HG03571 (cell line): ENCODE measurements around the gene OOEP.

Experiments used
- ATAC-seq: cut with Tn5 transposase; IDR thresholded peaks from one replicate; pipeline ENCODE4 v1.9.1; 2021; ENCODE audit not compliant: unreplicated experiment

The OOEP gene

DNA sequence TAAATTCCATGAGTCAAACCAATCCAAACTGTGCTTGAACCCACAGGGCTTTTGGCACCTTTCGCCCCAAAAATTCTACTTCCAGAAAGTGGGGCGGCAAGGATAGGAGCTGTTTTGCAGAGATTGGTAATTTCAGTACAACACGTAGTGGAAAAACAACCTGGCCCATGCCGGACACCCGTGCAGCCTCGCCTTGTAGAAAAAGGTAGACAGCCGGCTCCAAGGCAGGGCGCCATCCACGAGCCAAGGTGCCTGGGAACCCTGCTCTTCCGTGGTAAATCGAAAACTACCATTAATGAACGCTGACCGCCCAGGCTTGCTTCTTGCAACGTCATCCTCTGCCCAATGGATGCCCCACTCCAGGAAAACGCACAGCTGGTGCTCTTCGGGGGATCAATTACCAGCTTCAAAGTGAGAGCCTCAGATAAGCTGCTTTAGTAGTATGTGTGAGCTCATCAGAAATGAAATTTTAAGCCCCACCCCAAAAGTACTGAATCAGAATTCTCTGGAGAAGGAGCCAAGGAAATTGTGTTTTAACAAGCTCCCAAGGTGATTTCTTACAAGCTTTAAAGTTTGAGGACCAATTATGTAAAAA lies 1.8 kb downstream of the OOEP start:
- ATAC-seq, result no peak

DNA sequence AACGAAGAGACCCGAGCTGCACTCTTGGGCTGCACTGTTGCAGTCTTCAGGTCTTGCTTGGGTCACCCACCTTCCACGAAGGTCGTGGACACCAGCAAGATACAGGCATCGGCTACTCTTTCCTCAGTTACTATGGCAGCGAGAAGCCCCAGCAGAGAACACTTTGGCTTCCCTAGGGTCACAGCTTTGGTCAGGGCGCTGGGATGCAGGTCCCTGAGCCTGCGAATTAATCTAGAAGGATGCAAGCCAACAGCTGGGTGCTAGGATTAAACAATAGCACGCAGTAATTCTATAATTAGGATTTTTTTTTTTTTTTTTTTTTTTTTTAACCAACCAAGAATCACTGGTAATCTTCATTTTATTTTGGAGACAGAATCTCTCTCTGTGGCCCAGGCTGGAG lies 5.1 kb downstream of the OOEP start:
- no peak for ATAC-seq

DNA sequence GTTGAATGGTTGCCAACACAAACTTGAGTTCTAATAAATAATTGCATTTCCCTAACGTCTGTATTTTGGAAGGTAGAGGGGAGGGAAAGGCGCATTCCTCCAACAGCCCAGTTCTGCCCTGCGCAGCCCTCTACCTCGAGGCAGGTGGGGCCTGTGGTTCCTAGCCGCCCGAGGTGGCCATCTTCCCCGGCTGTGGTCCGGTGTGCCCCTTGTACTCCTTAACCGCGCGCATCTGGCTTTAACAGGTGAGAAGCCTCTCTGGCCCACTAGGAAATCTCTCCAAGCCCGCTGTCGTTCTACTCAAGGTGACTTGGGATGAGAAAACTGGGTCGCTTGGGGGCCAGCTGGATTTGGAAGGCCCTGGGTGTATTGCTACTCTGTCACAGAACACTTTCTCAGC lies 5.6 kb downstream of the OOEP start:
- ATAC-seq, result no peak

DNA sequence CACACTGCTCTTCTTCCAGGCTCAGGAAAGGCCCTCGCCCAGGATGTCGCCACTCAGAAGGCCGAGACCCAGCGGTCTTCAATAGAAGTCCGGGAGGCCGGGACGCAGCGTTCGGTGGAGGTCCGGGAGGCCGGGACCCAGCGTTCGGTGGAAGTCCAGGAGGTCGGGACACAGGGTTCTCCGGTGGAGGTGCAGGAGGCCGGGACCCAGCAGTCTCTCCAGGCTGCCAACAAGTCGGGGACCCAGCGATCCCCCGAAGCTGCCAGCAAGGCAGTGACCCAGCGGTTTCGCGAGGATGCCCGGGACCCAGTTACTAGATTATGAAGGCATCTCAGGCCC lies 6.2 kb downstream of the OOEP start:
- no peak for ATAC-seq

DNA sequence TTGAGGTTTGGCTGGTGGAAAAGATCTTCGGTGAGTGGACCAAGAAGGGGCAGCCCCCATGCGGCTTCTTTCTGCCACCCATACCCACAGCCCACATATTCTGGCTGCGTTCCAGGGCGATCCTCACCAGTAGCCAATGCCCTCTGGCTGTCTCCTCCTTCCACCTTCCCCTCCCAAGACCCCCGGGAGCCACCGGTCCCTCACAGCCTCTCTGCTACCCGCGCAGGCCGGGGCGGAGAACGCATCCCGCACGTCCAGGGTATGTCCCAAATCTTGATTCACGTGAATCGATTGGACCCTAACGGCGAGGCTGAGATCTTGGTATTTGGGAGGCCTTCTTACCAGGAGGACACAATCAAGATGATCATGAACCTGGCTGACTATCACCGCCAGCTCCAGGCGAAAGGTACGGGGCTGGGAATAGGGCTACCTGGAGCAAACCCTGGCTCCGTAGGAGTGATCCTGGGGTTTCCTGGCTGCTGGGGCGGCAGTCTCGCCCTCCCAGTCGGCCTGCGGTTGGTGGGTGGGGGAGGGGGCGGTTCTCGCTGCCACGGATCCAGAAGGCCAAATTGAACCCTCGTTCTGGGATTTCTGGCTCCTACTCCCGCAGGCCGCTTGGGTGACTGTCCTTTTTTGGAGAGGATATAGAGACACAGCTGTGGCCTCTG lies 6.7 kb downstream of the OOEP start:
- ATAC-seq, result no peak

DNA sequence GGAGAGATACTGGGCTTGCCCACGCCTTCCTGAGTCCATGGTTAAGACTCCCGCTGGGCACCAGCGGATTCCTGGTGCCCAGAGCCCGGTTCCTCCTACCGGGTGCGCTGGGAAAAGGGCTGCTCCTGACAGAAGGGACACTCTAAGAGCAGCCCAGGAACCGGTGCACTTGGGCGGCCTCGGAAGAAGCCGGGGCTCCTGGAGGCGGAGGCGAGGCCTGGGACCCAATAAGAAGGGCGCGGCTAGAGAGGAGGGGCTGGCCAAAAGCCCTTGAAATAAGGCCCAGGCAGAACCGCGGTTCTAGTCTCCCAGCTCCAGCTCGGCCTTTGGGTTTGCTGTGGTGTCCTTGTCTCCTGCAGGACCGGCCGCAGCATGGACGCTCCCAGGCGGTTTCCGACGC lies 7.3 kb downstream of the OOEP start, which contains the start of gene KHDC3L:
TSS of gene KHDC3L (plus strand) at position 301 of the 400 bp plus-strand sequence. CDS start at position 373, 72 bp downstream.
- ATAC-seq, result no peak

DNA sequence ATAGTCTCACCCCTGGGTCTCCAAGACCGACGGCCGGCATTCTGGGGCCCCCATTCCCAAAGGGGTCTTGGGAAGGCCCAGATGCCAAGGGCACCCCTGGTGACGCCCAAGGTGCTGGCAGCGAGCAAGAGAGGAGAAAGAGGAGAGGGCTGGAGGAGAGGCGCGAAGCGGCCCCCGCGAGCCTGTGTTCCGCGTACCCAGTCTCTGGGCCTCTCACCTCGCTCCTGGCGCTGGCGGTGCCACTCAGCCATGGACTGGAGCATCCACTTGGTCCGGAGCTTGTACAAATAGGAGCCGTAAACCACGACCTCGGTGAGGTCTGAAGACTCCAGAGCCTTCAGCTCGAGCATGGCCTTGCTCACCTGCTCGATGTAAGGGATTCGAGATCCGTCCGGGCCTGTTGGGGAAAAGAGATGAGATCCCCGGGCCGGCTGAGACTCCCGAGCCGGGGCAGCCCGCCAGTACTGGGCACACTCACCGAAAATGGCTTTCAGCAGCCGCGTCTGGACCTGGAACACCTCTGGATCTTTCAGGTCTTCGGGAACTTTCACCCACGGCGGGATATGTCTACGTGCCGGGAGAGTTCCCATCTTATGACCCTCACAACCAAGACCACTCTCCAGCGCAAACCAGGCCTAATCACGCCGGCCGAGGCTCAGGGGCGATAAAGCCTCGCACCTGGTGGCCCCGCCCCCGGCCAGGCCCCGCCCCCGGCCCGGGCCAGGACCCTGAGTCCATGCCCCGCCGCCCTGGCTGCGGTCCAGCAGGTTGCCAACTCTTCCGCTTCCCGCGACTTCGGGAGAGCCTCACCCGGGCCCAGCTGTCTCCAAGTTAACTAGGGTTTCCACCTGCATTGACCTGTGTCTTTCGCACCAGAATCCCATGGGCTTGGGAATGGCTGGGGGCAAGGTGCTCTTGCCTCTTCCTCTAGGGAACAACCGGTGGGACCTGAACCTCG lies 15.8 kb downstream of the OOEP start, which contains the start of gene DPPA5:
TSS of gene DPPA5 (minus strand) at position 641 of the 958 bp plus-strand sequence. CDS start at position 590, 51 bp downstream.
- ATAC-seq, result no peak

DNA sequence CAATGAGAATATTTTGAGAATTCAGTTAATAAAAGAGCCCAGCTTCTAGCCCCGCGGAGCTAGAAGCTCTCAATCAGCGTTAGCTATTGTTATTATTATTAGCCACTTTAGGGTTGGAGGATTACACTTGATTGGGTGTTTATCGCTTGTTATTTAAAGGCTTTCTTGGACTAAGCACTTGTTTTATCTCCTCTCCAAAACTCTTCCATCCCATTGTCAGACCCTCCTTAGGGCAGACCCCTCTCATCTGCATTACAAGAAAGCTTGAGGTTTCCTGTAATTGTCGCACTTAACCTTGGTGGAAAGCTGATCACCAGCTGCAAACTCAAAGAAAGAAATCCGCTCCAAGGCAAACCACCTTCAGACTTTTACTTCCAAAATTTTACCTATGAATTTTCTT lies 20.4 kb downstream of the OOEP start:
- no peak for ATAC-seq

DNA sequence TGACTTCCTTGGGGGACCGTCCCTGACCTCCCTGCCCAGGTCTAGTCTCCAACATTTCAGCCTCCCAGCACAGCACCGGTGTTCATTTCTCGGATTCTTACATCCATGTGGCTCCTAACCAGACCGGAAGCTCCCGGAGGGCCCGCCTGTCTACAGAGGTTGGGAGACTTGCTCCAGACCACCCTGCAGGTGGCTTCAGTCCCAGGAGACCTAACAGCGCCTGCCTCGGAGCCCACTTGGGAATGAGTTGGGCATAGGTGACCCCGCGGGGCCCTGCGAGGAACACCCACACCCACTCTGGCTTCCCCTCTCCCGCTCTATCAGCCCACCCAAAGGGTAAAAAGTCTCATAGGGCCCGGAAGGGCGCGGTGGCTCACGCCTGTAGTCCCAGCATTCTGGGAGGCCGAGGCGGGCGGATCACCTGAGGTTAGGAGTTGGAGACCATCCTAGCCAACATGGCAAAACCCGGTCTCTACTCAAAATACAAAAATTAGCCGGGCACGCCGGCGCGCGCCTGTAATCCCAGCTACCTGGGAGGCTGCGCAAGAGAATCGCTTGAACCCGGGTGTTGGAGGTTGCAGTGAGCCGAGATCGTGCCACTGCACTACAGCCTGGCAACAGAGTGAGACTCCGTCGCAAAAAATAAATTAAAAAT lies 21.0 kb downstream of the OOEP start:
- ATAC-seq, result no peak

DNA sequence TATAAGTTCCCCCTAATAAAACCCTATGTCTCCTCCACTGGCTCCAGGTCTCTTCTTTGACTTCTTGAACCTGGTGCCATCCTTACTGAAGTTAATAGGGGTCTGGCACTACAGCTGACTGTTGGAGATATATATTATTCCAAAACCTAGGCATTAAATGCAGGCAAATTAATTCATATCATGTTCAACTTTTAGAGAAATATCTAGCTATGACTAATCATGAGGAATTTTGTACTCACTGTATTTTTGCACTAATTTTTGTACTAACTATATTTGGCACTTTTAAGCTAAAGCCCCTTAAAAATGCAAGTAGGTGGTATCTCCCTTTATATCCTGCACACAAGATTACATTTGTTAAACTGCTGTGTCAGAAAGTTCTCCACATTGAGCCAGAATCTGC lies 26.5 kb downstream of the OOEP start:
- no peak for ATAC-seq

DNA sequence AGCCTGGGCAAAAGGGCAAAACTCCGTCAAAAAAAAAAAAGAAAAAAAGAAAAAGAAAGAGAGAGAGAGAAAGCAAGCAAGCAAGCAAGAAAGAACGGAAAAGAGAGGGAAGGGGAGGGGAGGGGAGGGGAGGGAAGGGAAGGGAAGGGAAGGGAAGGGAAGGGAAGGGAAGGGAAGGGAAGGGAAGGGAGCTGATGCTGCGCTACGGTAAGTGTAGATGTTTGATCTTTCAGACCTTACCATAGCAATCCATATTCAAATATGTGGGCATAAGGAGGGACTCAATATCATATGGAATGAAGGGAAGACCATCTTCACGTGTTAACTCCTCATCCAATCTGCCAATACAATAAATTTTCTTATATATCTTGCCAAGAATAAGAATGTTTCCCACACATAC lies 27.5 kb downstream of the OOEP start:
- ATAC-seq, result no peak

DNA sequence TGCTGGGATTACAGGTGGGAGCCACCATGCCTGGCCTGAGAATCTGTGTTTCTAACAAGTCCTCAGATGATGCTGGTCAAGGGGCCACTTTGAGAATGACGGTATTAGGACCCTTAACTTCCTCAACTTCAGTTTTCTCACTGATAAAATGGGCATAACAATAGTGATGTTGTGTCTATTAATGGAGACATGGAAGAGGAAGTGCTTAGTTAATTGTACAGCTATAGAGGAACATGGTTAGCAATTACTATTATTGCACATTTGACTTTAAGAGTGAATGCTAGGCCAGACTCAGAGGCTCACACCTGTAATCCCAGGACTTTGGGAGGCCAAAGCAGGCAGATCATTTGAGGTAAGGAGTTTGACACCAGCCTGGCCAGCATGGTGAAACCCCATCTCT lies 28.4 kb downstream of the OOEP start:
- ATAC-seq, result no peak

DNA sequence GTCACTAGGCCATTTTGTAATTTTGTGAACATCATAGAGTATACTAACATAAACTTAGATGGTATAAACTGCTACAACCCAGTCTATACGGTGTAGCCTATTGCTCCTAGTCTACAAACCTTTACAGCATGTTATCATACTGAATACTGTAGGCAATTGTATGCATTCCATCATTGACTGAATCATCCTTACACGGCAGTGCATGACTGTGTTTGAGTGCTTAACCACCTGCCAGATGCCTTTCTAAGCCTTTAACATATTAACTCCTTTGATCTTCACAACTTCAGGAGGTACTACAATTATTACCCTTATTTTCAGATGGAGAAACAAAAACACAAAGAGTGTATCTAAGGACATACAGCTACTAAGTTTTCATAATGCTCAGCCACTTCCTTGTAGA lies 29.6 kb downstream of the OOEP start:
- ATAC-seq, result no peak

DNA sequence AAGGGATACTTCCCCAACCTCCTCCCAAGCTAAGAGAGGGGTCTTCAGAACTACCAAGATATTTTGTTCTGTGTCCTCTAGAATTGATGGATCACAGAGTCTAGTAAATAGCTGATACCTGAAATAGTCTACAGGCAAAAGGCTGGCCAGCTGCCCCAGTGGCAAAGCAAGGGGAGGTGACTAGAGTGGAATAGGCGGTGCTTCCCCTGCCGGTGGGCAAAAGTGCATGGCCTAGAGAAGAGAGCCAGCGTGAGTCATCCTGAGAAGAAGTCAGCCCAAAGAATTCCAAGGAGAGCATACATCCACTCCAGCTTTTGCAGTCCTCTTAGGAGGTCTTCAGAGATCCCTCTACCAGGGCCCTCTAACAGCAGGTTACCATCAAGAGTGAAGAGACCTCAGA lies 30.4 kb downstream of the OOEP start:
- ATAC-seq, result no peak

DNA sequence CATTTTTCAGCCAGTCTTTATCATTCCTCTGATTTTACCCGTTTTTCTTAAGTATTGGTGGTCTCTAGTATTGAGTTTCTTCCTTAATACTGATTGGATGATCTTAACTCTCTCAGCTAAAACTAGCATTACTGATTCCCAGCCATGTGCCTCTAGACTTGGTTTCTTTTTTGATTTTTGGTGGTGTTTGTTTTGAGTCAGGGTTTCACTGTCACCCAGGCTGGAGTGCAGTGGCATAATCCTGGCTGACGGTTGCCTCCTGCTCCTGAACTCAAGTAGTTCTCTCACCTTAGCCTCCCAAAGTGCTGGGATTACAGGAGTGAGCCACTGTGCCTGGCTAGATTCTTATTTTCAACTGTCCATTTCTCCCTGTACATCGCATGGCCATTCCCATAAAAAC lies 40.5 kb downstream of the OOEP start:
- ATAC-seq, result no peak

DNA sequence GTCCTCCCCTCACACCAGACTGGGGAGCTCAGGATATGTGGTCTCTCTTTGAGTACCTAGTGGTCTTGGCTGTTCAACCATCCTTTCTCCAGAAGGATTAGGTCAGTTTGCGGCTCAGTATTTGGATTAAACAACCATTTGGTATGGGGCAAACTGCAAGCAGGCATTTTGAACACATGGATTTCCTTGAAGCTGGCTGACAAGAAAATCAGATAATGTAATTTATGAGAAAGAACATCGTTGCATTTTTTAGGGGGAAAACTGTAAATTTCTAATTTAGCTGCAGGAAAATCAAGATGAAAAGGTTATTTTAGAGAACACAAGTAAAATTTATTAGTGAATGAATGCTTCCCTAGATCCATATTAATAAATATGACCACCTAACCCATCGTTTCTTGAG lies 40.9 kb downstream of the OOEP start:
- no peak for ATAC-seq

DNA sequence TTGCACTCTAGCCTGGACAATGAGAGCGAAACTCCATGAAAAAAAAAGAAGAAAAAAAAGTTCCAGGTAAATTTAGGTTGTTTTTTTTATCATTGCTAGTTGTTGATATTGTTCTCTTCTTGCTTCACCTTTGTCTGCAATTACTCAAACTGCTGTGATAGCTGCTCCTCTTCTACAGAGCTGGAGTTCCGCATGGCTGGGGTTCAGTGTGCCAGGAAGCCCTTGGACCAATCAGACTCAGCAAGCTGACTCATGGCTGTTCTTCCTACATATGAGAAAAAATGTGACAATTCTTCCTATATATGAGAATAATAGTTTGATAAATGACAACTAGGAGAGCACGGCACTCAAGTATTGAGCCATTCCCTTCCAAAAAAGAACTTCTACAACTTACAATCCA lies 44.0 kb downstream of the OOEP start:
- no peak for ATAC-seq

DNA sequence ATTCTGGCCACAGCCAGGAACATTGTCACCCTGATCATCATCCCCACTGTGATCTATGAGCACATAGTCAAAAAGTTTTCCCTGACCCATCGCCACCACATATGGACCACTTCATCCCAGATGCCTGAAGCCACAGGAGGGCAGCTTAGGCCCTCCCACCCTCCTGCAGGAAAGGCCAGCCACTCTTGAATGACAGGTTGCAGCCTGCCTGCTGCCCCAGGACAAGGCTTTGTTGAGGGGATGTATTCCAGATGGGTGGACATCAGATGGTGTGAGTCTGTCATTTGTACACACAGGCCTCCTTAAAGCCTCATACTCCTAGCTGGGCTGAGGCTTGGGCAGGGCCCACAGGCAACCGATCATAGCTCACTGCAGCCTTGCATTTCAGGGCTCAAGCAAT lies 46.4 kb downstream of the OOEP start:
- ATAC-seq, result no peak
